DMS79 treated with DMSO at 0.1 percent for 48 hours (cell line): ENCODE measurements around the gene SAP30BP.

Experiments used
- DNase-seq: peaks from one replicate; lab custom pipeline; 2025; lab: John Stamatoyannopoulos, UW

The SAP30BP gene

DNA sequence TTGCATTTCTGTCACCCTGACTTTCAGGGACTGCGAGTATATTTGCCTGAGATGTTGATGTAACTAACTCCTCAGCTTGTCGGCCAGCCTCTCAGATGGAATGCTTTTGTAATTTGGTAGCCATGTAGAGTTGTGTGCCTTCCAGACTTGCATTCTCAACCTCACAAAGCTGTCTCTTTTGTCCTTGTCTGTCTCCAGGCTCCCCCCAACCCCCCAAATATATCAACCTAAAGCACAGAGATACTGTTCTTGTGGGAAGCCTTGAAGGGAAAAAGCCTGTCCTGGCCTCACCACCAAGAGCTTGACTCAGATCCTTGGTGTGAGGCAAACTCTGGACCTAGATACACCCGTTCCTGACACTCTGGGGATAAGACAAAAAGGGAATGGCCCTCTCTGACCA, 18.4 kb downstream of the SAP30BP start:
- DNase-seq, result no peak

DNA sequence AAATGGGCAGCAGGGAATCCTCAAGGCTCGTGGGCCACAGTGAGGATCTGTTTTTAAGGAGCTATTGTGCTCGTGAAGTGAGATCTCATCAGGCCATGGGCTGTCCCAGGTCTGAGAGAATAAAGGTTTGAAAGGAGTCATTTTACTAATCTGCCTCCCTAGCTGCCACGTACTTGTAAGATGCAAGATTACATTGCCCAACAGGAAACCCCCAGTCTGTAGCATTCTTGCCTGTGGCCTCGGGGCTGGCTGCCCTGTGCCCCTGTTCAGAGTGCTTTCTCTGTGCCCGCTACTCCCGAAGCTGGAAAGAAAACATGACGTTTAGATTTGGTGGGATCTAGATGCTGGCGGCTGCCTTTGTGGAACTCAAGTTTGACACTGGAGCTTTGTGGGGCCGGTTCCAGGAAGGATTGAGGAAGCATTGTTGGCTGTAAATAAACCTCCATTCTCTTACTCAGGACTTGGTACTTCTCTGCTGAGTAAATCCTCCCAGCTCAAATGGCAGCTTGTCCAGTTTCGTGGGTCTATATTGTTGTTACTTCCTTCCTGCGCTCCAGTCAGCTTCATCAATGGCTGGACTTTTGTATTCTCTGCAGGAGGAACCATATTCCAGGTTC, 21.2 kb downstream of the SAP30BP start:
- no peak for DNase-seq

DNA sequence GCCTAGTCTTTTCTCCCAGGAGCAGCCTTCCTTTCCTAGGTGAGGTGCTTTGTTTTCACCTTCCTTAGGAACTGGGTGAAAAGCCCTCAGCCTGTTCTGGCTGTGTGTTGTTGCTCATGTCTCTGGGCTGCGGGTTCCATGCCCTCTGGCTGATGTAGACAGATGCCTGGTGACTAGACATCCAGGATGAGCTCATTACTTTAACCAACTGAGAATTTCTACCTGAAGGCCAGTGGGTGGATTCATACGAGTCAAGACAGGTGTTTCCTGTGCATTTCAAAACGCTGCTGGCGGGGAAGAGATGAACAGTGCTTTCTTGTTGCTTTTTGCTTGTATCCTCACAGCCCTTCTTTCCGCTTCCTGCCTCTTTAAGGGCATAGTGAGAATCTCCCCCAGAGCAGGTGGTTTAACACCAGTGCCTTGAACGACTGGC, 22.3 kb downstream of the SAP30BP start:
- DNase-seq, result peak; percentile 36

DNA sequence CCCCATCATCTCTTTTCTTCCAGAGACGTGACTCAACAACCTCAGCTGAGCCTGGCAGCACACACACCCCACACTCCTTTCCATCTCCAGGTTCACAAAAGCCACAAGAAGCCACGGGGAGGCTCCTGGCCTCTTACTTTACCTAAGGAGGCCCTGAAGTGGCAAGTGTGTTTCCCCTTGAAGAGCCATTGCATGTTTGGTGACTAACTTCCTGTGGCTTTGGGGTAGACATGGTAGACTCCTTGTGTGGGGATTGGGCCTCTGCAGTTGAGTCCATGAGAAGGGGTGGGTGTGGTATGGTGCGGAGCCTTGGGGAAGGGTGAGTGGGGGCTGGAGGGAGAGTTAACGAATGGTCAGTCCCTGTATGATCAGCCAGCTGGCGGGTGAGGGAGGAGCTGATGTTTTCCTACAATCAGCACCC, 24.2 kb downstream of the SAP30BP start:
- DNase-seq, result no peak

DNA sequence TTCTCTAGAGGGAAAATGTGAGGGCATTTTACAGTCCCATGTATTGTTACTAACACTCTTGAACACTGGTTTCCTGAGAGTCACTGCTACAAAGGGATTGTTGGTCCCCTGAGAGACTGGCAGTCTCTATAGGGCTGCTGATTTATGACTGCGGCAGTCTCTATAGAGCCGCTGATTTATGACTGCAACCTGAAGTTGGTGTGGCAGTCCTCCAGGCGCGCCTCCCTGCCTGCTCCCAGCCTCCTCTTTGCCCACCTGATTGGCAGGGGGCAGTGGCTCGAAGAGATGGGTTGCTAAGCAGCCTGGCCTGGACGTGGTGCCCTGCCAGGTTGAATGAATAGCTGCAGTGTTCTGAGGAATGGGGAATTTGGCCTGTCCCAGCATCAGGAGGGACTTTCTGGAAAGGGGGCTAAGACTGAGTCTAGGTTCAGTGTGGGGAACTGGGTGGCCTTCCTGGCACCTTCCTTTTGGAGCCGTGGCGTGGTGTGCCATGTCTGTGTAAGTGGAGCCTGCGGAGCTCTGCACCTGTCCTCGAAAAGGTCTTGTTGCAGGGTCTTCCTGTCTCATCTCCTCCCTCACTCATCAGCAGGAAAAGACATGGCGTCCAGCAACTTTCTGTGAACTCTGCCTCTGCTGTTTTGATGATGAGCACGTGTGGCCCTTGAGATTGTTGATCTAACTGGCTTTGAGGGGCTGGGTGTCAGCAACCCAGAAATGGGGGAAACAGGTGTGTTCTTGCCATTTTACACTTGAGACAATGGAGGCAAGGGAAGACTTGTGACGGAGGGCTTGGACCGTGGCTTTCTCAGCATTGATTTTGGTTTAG, 24.9 kb downstream of the SAP30BP start:
- no peak for DNase-seq

DNA sequence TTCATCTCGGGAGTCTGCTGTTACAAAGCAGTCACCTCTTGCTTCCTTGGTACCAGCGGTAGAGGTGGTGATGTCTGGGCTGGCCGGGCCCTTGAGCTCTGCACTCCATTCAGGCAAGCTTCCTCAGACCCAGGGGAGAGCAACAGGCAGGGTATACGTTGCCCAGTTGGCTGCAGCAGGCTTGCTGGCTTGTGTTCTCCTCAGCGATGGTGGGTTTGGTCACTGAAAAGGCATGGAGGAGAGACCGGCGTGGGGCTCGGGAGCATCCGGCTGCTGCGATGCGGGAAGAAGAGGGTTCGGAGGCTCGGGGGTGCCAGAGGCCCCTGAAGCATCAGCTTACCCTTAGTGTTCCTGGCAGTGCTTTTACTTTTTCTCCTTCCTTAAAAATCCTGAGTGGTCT, 25.8 kb downstream of the SAP30BP start:
- DNase-seq, result no peak

DNA sequence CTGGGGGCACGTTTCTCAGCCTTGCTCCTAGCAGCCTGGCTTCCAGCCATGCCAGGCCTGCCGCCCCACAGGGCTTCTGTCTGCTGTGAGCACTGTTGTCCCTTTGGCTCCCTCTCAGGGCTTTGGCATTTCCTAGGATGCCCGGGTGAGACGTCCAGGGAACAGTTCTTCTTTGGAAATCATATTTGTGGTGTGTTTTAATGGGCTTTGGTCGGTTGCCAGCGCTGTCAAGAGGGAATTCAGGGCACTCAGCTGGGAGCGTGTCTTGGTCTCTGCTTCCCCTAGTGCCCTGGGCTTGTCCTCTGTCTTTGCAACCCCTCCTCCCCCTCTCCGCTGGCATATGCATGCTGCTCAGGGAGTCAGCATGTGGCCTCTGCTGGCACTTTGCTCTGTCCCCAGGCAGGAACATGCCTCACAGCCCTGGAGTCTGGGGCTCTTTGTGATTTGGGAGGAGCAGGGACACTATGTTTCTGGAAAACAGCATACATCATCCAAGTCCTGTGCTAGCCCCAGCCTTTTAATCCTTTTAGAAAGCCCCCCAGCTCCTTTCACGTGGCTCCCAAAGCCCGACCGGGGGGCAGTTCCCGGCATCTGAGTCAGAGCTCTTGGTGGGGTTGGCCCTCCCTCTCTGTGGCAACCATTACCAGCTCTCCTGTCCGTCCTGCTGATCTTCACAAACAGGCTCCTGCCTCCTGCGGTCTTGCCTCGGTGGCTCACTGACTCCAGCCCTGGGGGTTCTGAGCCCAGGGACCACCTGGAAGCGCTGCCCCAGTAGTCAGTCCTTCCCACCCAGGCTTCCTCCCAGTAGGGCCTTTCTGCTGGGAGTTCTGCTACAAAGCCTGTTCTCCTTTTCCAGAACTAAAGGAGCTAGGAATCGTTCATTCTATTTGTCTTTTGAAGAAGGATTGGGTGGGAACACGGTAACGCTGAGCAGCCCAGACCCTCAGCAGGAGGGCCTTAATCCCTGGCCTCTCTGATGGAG, 26.7 kb downstream of the SAP30BP start:
- peak; percentile 88 for DNase-seq

DNA sequence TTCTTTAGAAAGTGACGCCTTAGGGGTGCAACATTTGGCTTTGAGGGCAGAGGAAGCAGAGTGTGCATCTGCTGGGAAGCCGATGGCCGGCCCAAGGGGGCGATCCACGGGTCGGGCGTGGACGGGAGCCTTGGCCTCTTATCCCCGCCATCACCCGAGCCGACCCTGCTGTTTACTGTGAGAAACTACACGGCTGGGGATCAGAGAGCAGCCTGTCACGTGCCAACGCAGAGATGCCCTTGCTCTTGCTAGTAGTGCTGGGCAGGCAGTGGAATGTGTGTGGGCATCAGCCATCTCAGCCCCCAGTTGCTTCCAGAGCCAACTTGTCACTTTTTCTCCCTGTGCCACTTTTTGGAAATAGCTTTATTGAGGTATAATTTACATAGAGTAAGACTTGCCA, 27.4 kb downstream of the SAP30BP start:
- DNase-seq, result no peak

DNA sequence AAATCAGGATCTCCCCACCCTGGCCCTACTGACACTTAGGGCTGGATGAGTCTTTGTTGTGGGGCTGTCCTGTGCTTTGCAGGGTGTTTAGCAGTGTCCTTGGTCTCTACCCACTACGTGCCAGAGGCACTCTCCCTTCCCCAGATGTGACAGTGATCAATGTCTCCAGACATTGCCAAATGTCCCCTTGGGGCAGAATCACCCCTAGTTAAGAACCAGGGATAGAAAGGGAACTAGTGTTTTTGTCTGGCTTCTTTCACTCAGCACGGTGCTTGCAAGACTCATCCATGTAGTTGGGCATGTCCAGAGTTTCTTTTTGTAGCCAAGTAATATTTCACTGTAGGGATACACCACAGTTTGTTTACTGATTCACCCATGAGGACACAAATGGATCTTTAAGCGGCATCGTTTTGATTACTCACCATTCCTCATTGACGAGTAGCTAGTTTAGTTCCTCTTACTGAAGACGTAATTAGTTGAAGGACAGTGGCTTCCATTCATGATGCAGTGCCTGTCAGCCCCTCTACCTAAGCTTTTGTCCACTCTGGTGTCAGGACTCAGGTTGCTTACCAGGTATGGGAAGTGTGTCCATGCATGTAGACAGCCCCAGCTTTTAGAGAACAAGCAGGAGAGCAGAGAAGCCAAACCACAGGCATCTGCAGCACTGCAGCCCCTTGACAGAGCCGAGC, 28.1 kb downstream of the SAP30BP start:
- DNase-seq, result no peak

DNA sequence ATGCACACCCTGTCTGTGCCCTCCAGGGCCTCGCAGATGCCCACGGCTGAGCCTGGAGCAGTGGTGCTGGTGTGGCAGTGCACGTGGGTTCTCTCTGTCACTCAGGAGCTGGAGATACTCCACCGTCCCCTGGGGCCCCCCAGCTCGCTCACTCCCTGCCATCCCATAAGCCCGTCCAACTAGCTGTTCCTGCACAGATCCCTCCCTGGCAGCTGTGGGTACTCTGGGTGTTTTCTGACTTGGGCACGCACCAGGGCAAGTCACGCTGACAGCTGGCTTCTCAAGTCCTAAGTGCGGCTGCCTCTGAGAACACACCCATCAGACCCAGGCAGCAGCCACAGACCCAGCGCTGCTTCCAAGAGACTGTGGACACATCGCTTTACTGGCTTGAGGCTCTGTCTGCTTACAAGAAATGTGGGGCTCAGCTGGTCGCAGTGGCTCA, 28.7 kb downstream of the SAP30BP start:
- DNase-seq, result no peak

DNA sequence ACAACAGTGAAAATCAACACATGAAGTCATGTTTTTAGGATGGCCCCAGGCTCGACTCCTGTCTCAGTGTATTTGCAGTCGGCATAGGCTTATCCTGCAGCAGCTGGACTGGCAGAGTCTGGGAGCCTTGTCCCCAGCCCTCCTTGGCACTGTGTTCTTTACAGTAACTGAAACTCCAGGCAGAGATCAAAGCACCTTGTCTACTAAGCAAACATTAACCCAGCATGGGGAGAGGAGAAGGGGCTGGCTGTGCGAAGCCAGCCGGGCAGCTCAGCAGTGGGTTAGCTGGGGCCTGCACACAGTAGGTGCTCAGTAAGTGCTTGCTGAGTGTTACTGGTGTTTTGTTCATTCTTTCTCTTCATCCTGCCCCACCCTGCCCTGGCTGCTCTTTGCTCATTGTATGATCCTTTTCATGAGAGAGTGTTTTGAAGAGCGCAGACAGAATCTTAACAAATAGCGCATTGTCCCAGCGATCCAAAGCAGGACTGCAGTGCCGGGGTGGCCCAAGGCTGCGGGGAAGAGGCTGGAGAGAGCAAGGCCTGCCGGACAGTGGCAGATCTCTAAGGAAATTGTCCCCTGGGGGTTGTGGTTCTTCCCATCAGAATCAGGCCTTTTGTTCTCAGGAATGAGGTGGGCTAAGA, 30.6 kb downstream of the SAP30BP start:
- DNase-seq, result no peak

DNA sequence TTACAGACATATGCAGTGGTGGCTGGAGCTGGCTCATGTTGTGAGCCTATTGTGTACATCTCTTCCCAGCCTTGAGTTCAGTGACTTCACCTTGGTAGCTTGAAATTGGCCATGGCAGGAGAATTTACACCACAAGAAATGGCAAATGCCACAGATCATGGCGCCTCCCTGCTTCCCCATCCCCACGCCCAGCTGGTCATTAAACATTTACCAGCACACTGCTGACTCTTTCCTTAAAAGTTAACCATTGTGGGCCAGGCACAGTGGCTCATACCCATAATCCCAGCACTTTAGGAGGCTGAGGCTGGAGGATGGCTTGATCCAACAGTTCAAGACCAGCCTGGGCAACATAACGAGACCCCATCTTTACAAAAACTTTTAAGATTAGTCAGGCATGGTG, 31.5 kb downstream of the SAP30BP start:
- DNase-seq, result no peak

DNA sequence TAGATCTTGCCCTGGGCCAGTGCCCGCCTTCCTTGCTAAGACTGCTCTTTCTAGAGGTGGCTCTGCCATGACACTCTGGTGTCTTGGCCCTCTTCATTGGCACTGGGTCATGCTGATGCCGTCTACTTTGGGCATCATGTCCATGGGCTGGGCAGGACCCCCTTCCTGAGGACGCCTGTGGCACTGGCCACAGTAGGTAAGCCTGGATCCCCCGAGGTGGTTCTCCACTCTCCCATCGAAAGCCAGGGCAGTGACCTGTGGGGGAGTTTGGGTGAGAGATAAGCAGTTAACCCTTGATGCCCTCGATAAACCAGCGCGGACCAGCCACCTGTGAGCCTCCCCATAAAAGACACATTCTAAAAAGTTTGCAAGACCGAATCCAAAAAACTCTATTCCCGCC, 34.1 kb downstream of the SAP30BP start:
- no peak for DNase-seq

DNA sequence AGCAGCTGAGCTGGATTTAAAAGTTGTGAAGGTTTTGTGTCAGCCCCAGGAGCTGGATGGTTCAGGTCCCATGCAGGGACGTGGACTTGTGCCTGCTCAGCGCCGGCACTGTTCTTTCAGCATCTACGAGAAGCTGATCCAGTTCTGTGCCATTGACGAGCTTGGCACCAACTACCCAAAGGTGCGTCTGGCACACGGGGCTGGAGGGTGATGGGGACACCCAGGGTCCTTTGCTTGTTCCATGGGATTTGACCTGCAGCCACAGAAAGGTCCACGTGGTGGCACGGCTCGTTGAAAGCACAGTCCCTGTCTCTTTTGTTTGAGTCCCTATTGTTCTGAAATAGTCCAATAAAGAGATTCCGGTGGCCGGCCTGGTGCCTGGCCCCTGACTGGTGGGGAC, 36.1 kb downstream of the SAP30BP start:
- DNase-seq, result no peak

DNA sequence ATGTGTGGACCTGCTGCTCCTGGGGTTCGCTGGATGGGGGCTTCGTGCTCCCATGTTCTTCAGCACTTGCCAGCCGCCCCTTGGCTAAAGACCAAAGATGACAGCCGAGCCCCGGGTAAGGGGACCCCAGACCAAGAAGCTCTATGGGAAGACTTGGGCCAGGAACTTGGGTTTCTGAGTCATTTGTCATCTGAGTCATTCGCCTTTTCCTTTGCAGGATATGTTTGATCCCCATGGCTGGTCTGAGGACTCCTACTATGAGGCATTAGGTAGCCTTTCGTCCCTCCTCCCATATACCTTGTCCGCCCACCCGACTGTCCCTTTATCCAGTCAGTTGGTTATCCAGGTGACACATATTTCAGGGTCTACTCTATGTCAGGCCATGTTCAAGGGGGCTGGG, 36.5 kb downstream of the SAP30BP start:
- no peak for DNase-seq

DNA sequence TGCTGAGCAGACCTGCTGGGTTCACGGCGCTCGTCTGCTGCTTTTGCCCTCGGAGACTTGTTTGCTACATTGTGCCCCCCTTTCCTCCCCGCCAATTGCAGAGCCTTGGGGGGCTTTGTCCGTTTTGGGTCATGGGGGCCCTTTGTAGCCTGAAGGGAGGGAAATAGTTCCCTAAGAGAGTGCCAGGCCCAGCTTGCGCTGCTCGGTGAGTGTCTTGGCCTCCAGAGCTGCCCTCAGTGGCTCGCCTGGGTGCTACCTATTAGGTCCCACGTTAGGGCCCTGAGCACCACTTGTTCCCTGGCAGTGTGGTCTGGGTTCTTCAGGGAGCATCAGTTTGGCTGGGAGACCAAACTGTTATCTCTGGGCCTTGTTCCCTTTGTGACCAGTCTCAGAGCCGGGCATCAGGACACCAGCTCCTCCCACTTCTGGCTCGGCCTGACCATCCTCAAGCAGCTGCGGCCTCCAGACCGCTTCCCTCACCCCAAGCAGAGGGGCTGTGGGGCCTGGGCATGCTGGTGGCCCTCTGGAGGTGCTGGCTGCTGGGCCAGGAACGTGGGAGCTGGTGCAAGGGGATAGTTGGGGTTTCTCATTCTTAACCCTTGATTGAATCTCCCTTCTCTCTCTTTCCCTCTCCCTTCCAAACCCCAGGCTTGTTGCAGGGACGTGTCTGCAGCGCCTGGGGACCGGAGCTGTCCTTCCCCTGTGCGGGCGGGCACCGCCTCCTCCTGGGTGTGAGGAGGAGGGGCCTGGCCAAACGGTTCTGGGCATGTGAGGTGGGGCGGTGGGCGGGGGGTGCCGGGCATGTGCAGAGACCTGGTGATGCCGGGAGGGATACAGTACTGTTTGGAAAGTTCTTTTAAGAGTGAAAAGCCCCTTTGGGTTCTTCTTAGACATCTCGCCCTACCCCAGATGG, 38.1 kb downstream of the SAP30BP start:
- DNase-seq, result no peak

DNA sequence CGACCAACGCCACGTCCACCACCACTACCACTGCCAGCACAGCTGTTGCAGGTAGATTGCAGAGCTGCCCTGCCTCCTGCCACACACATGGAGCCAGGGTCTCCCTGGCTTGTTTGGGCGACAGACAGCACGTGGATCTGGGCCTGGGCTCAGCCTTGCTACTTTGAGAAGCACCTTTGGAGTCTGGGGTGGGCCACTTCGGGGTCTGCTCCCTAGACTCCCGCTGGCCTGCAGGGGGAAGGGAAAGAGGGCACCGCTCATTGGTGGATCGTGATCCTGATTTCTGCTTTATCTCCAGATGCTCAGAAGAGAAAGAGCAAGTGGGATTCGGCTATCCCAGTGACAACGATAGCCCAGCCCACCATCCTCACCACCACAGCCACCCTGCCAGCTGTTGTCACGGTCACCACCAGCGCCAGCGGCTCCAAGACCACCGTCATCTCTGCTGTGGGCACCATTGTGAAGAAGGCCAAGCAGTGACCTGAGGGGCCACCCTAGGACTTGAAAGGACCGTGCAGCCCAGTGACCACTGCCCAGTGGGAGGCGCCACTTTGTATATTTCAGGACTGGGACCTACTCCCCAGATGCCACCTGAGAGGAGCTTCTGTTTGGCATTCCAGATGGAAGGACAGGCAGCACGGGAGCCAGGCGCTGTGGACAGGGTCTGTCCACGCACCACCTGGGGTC, 39.0 kb downstream of the SAP30BP start:
- DNase-seq, result no peak

DNA sequence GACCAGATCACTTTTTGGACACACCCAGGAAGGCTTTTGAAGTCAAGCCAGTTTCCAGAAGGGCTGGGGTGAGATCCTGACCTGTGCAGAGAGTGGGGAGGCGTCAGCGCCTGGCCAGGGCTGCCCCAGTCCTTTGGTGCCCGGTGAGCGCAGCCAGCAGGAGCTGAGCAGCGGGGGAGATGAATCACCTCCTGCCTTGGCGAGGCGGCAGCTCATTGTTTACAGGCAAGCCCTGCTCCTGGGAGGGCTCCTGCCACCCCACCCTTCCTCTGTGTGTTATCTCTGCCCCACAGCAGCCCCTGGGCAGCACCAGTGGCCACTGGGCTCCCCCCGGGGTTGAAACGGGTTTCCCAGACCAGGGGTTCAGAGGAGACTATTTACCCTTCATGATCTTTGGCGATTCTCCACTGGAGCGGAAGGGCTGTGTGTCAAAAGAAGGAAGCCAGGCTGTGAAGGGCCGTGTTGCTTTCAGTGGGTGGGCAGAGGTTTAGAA, 40.0 kb downstream of the SAP30BP start:
- no peak for DNase-seq

DNA sequence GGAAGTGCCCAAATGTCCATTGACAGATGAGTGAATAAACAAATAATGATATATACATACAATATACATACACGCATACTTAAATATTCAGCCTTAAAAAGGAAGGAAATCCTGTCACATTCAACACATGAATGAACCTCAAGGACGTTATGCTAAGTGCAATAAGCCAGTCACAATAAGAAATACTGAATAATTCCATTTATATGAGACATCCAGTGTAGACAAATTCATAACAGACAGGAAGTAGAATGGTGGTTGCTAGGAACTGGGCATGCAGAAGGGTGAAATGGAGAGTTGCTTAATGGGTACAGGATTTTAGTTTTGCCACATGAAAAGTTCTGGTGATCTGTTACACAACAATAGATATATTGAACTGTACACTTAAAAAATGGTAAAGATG, 45.3 kb downstream of the SAP30BP start:
- no peak for DNase-seq
